PC-3 (cell line): ENCODE data around the gene DHH.

Source experiments
- CTCF ChIP-seq: fragments of 300-600 bp; sonication (generic); conservative IDR thresholded peaks from 2 replicates; pipeline ENCODE4 v1.5.1; 2017; ENCODE audit warnings: antibody characterized with exemption, low read depth, mild to moderate bottlenecking, low read length
- EZH2 ChIP-seq: fragments of 300-600 bp; sonication (generic); IDR thresholded peaks from one replicate; pipeline ENCODE4 v1.6.1; 2017; ENCODE audit warnings: antibody characterized with exemption, mild to moderate bottlenecking, low read length; ENCODE audit not compliant: unreplicated experiment
- EZH2phosphoT487 ChIP-seq: fragments of 300-600 bp; sonication (generic); IDR thresholded peaks from 2 replicates; pipeline ENCODE4 v1.6.1; 2018; ENCODE audit warnings: mild to moderate bottlenecking, antibody characterized with exemption, low read length, borderline replicate concordance

GRCh38 chr12:49061157-49061650, 33.4 kb downstream of the DHH start:
- no peak for TF ChIP-seq CTCF
- TF ChIP-seq EZH2: no peak
- no peak for TF ChIP-seq EZH2phosphoT487
